ENCODE results near the gene FBN3. TPM values are rescaled to one million over a fixed set of nuclear protein-coding genes. Genes with fewer than 3 reads are reported as not detected.
"Not testable (repeated sequence)": the region's sequence is repeated elsewhere in the genome, so short reads cannot be mapped to it uniquely, and the experiment has no call there.

FBN3 gene
- polyA plus RNA-seq, 3 donors from 2014 or later: not detected

DNA sequence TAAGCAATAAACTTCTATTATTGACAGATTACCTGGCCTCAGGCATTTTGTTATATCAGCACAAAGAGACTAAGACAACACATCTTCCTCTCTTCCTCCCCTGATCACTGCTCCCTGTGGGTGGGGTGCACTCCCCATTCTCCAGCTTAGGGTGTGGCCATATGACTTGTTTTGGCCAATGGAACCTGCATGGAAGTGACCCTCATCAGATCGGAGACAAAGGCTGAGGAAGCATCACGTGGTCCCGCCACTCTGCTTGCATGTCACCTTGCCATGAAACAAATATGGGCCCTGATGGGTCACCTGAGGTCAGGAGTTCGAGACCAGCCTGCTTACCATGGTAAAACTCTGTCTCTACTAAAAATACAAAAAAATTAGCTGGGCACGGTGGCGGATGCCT lies 110.6 kb downstream of the FBN3 start:
- Mint-ChIP-seq H3K4me1 (no peaks in the 10 kb centered on the region), H3K4me3 (no peak overlapping the region), H3K9me3 (no peaks in the 10 kb centered on the region), H3K36me3 (no peaks in the 10 kb centered on the region), H3K27ac (no peak overlapping the region), H3K27me3 (ENCODE audit: low read depth in 3 of 3) (peaks cover 2 to 8% (median 5%) of the 10 kb centered on the region in 3 donors)
- no peak for DNase-seq

DNA sequence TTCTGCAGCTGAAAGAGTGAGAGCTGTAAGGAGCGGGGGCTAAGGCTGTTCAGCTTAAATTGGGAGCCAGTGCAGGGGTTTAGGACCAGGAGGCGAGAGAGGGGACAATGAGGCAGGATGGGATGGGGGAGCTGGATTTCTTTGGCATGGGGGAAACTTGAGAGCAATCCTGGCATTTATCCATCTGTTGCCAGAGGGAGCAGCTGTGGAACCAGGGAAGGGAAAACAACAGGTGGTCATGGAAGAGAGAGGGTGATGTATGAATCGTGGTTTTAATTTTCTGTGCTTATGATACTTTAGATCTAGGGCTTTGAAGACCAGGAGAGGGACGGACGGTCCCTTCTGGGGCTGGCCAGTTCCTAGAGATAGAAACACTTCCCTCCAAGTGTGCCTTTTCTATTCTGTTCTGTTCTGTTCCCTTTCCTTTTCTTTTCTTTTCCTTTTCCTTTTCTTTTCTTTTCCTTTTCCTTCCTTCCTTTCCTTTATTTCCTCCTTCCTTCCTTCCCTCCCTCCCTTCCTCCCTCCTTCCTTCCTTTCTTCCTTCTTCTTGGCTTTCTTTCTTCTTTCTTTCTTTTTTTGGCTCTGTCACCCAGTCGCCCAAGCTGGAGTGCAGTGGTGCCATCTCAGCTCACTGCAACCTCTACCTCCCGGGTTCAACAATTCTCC lies 112.8 kb downstream of the FBN3 start:
- peaks cover 2 to 8% (median 7%) of the 10 kb centered on the region in 3 donors for H3K27me3 Mint-ChIP-seq (ENCODE audit: low read depth in 3 of 3)
- H3K4me1 Mint-ChIP-seq: no peaks in the 10 kb centered on the region
- no peaks in the 10 kb centered on the region for H3K9me3 Mint-ChIP-seq
- H3K4me3 Mint-ChIP-seq: no peak overlapping the region
- H3K27ac Mint-ChIP-seq: no peak overlapping the region
- peaks cover 0 to 4% (median 0%) of the 10 kb centered on the region in 3 donors for H3K36me3 Mint-ChIP-seq
- no peak for DNase-seq

DNA sequence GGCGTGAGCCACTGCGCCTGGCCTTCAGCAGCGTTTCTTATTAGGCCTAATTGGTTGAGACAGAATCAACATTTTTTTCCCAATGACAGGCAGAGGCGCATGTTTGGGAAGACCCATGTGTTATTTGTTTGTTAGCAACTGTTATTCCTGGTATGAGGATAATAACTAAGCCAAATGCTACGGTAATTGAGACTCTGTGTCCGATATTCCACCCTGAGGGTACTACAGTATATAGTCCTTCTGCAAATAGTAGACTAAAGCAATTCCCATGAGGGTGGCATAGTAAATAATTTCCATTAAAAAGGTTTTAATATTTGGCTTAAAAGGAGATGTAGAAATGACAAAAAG lies 115.2 kb downstream of the FBN3 start:
- peaks cover 0 to 4% (median 0%) of the 10 kb centered on the region in 3 donors for H3K36me3 Mint-ChIP-seq
- peaks cover 4 to 8% (median 8%) of the 10 kb centered on the region in 3 donors for H3K27me3 Mint-ChIP-seq (ENCODE audit: low read depth in 3 of 3)
- no peaks in the 10 kb centered on the region for H3K4me1 Mint-ChIP-seq
- no peak overlapping the region for H3K4me3 Mint-ChIP-seq
- DNase-seq: no peak
- H3K27ac Mint-ChIP-seq: no peak overlapping the region
- H3K9me3 Mint-ChIP-seq: no peaks in the 10 kb centered on the region

DNA sequence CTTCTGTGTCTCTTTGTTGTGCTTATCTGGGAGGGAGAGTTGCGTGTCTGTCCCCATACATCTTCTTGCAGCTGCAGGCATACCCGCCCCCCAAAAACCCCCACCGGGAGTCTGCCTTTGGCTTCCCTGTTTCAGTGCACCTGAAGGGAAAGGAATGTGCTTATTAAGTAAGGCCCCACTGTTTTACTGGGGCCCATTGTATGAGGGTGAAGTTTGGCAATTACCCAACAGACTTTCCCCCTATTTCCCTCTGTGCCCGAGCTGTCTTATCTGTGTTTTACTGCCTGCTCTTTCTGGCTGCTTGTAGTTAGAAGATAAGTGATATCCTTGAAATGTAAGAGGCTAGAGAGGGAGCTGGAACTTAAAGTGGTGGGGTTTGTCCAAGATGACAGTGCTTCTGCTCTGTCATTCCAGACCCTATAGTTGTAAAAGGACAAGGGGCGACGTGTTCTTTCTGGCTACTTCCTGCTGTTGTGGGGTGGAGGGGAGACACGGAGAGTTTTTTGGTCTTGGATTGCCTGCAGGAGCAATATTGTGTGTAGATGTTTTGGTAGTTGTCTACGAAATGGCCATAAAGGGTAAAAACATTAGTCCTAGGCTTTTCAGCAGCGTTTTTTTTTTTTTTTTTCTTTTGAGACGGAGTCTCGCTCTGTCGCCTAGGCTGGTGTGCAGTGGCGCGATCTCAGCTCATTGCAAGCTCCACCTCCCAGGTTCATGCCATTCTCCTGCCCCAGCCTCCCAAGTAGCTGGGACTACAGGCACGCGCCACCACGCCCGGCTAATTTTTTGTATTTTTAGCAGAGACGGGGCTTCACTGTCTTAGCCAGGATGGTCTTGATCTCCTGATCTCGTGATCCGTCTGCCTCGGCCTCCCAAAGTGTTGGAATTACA lies 115.9 kb downstream of the FBN3 start:
- H3K27me3 Mint-ChIP-seq (ENCODE audit: low read depth in 3 of 3); DNase-seq; H3K27ac Mint-ChIP-seq; H3K36me3 Mint-ChIP-seq; H3K4me1 Mint-ChIP-seq; H3K9me3 Mint-ChIP-seq; H3K4me3 Mint-ChIP-seq: not testable (repeated sequence)

DNA sequence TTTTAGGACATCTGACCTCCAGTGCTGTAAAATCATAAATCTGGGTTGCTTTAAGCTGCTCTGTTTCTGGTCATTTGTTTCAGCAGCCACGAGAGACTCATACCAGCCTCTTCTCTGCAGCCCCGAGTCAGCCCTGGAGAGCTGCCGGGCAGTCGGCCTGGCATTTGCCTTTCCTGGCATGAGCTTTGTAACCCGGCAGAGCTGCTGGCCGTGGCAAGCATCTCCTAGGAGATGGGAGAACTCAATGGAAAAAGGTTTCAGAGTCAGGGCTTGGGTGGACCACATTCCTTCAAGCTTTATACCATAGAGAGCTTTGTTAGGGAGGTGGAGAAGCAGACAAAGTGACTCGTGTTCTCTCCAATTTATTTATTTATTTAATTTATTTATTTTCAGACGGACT lies 118.4 kb downstream of the FBN3 start:
- Mint-ChIP-seq H3K27me3 (ENCODE audit: low read depth in 3 of 3) (peaks cover 0 to 4% (median 1%) of the 10 kb centered on the region in 3 donors), H3K27ac (no peak overlapping the region), H3K9me3 (no peaks in the 10 kb centered on the region), H3K4me1 (no peaks in the 10 kb centered on the region), H3K36me3 (peaks cover 0 to 4% (median 0%) of the 10 kb centered on the region in 3 donors), H3K4me3 (no peak overlapping the region)
- no peak for DNase-seq

DNA sequence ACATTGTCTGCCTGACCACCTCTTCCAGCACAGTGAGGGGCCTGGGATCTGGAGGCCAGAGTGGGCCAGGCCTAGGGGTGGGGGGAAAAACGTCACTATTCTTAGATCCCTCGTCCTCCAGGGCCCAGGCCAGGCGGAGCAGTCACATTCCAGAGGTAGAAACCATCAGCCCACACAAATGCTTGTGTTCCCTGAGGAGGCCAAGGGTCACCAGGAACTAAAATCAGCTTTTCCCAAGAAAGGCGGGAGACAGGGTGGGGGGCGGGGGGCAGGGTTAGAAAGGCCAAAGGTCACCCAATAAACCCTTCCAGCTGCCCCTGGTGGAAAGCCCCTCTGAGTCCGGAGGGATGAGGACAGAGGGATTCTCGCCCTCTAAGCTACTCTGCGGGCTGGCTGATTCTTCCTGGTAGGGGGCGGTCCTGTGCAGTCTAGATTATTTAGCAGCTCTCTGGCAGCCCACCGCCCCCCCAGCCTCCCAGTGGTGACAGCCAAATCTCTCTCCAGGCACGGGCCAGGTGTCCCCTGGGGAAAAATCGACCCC lies 120.4 kb downstream of the FBN3 start:
- Mint-ChIP-seq H3K27me3 (ENCODE audit: low read depth in 3 of 3) (peaks cover 0 to 4% (median 1%) of the 10 kb centered on the region in 3 donors), H3K36me3 (peaks cover 0 to 4% (median 0%) of the 10 kb centered on the region in 3 donors), H3K9me3 (no peaks in the 10 kb centered on the region), H3K4me3 (no peak overlapping the region), H3K4me1 (no peaks in the 10 kb centered on the region), H3K27ac (no peak overlapping the region)
- no peak for DNase-seq

DNA sequence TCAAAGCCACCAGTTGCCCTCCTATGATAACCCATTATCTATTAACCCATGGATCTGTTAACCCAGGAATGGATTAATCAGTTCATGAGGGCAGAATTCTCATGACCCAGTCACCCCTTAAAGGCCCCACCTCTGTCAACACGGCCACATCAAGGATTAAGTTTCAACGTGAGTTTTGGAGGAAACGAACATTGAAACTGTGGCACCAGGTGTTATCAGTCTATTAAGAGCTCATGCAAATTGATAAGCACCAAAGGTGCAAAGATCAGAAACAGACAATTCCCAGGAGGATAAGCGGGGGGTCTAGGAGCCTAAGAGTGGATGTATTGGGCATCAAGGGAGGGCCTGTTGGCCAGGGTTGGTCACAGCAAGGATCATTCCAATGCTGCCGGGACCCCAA lies 124.1 kb downstream of the FBN3 start:
- H3K27ac Mint-ChIP-seq: no peak overlapping the region
- no peaks in the 10 kb centered on the region for H3K36me3 Mint-ChIP-seq
- no peaks in the 10 kb centered on the region for H3K9me3 Mint-ChIP-seq
- H3K4me3 Mint-ChIP-seq: no peak overlapping the region
- H3K27me3 Mint-ChIP-seq (ENCODE audit: low read depth in 3 of 3): peaks cover 0 to 2% (median 0%) of the 10 kb centered on the region in 3 donors
- no peaks in the 10 kb centered on the region for H3K4me1 Mint-ChIP-seq
- no peak for DNase-seq

DNA sequence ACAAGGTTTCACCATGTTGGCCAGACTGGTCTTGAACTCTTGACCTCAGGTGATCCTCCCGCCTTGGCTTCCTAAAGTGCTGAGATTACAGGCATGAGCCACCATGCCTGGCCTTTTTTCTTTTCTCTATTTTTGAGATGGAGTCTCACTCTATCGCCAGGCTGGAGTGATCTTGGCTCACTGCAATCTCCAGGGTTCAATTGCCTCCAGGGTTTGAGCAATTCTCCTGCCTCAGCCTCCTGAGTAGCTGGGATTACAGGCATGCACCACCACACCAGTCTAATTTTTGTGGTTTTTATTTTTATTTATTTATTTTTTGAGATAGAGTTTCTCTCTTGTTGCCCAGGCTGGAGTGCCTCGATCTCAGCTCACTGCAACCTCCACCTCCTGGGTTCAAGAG lies 125.1 kb downstream of the FBN3 start:
- not testable (repeated sequence) for H3K9me3 Mint-ChIP-seq, H3K27ac Mint-ChIP-seq

DNA sequence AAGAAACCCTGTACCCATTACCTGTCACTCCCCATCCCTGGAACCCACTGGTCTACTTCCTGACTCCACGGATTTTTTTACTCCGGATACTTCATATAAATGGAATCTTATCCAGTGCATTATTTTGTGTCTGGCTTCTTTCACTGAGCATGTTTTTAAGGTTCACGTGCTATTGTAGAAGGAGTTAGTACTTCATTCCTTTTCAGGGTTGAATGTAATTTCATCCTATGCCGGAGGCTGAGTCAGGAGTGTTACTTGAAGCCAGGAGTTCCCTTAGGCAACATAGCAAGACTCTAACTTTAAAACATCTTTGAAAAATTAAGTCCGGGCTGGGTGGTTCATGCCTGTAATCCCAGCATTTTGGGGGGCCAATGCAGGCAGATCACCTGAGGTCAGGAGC lies 126.0 kb downstream of the FBN3 start:
- Mint-ChIP-seq H3K9me3 (no peaks in the 10 kb centered on the region), H3K4me3 (no peak overlapping the region), H3K27ac (no peak overlapping the region), H3K4me1 (no peaks in the 10 kb centered on the region), H3K36me3 (no peaks in the 10 kb centered on the region), H3K27me3 (ENCODE audit: low read depth in 3 of 3) (peaks cover 0 to 2% (median 0%) of the 10 kb centered on the region in 3 donors)
- DNase-seq: no peak

More for the DNA sequence above, 125.1 kb downstream of the FBN3 start:
- DNase-seq; H3K4me1 Mint-ChIP-seq; H3K4me3 Mint-ChIP-seq; H3K27me3 Mint-ChIP-seq (ENCODE audit: low read depth in 3 of 3); H3K36me3 Mint-ChIP-seq: not testable (repeated sequence)

DNA sequence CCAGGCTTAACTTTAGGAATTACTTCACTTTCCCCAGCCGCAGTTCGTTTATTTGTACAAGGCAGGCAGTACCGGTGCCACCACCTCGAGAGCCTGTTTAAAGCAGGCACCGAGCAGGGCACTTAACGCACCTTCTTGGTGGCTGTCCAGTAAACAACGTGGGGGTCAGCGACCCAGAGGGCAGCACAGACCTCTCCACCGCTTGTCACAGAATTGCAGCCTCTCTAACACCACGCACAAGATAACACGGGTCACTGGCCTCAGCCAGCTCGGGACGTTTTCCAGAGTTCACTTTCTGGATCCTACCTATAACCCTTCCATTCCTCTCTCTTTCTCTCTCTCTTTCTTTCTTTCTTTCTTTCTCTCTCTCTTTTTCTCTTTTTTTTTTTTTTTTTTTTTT lies 127.1 kb downstream of the FBN3 start:
- Mint-ChIP-seq H3K27me3 (ENCODE audit: low read depth in 3 of 3) (peaks cover 0 to 2% (median 0%) of the 10 kb centered on the region in 3 donors), H3K36me3 (no peaks in the 10 kb centered on the region), H3K4me3 (no peak overlapping the region), H3K4me1 (peaks cover 8 to 10% of the 10 kb centered on the region in 2 donors), H3K9me3 (no peaks in the 10 kb centered on the region), H3K27ac (no peak overlapping the region)
- no peak for DNase-seq

DNA sequence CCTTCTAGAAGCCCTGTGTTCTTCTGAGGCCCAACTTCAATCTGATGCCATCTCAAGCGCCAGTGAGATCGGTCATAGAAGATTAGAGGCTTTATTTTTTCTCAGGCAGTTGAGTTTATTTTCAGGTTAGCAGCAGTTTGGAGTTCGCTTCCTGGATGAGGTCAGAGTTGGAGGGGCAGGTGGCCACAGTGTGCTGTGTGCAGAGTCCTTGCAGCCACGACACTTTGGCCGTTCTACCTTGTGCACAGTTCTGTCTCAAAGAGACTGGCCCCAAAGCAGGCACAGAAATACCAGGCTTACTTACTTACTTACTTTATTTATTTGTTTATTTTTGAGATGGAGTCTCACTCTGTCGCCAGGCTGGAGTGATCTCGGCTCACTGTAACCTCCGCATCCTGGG lies 128.0 kb downstream of the FBN3 start:
- Mint-ChIP-seq H3K36me3 (no peaks in the 10 kb centered on the region), H3K27ac (peak overlapping the region in 1 of 6 donors; percentile 16)

DNA sequence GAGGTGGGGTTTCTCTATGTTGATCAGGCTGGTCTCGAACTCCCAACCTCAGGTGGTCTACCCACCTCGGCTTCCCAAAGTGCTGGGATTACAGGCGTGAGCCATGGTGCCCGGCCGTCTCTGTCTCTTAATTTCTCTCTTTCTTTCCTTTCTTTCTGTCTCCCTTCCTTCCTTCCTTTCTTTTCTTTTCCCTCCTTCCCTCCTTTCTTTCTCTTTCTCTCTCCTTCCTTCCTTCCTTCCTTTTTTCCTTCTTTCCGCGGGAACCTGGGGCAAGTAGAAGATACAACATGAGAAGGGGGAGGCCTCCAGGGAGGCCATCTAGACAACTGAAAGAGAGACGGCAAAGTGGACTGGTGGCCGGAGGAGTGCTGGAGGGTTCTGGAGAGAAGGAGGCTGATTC lies 128.7 kb downstream of the FBN3 start:
- Mint-ChIP-seq H3K36me3 (no peaks in the 10 kb centered on the region), H3K9me3 (no peaks in the 10 kb centered on the region), H3K4me1 (peaks cover 9 to 11% of the 10 kb centered on the region in 2 donors), H3K4me3 (no peak overlapping the region), H3K27me3 (ENCODE audit: low read depth in 3 of 3) (peaks cover 0 to 2% (median 0%) of the 10 kb centered on the region in 3 donors), H3K27ac (no peak overlapping the region)
- DNase-seq: no peak

More for the DNA sequence above, 128.0 kb downstream of the FBN3 start:
- H3K27me3 Mint-ChIP-seq (ENCODE audit: low read depth in 3 of 3): peaks cover 0 to 2% (median 0%) of the 10 kb centered on the region in 3 donors
- DNase-seq: no peak
- peaks cover 9 to 11% of the 10 kb centered on the region in 2 donors for H3K4me1 Mint-ChIP-seq
- no peak overlapping the region for H3K4me3 Mint-ChIP-seq
- H3K9me3 Mint-ChIP-seq: no peaks in the 10 kb centered on the region

DNA sequence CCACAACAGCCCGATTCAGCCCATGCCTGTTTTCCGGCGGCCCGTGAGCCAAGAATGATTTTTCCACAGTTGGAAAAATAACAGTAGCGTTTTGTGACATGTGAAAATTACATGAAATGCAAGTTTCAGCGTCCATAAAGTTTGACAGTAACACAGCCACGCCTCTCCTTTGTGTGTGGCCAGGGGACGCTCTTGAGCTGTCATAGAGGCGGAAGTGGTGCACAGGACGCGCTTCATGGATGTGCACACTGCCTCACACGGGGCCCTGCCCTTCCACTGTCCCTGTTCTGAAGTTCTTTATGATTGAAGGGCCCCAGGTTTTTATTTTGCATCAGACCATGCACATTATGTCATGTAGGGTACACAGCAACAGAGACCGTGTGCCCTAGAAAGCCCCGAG lies 131.6 kb downstream of the FBN3 start:
- H3K27ac Mint-ChIP-seq: peak overlapping the region in 3 of 6 donors; percentile 16 to 62 (median 47)
- peak in 2 of 3 donors; percentile 42 to 43 for DNase-seq
- H3K27me3 Mint-ChIP-seq (ENCODE audit: low read depth in 3 of 3): peaks cover 0 to 1% (median 0%) of the 10 kb centered on the region in 3 donors
- no peak overlapping the region for H3K4me3 Mint-ChIP-seq
- no peaks in the 10 kb centered on the region for H3K36me3 Mint-ChIP-seq
- peaks cover 9 to 11% of the 10 kb centered on the region in 2 donors for H3K4me1 Mint-ChIP-seq
- no peaks in the 10 kb centered on the region for H3K9me3 Mint-ChIP-seq

All from immature natural killer cell (primary cell).